PC-9 (cell line): ENCODE data around the gene KIDINS220.

ENCODE experiments used
- EZH2 ChIP-seq: fragments of 200-600 bp; sonication (generic); IDR thresholded peaks from 2 replicates; pipeline ENCODE4 v1.8.0; 2017; ENCODE audit warnings: antibody characterized with exemption, low read depth
- TF ChIP-seq, protein P1 (sequence below): fragments of 200-600 bp; sonication (generic); conservative IDR thresholded peaks from 2 replicates; pipeline ENCODE4 v1.6.1; 2017; ENCODE audit warnings: mixed run types, antibody characterized with exemption, mild to moderate bottlenecking, moderate library complexity

DNA sequence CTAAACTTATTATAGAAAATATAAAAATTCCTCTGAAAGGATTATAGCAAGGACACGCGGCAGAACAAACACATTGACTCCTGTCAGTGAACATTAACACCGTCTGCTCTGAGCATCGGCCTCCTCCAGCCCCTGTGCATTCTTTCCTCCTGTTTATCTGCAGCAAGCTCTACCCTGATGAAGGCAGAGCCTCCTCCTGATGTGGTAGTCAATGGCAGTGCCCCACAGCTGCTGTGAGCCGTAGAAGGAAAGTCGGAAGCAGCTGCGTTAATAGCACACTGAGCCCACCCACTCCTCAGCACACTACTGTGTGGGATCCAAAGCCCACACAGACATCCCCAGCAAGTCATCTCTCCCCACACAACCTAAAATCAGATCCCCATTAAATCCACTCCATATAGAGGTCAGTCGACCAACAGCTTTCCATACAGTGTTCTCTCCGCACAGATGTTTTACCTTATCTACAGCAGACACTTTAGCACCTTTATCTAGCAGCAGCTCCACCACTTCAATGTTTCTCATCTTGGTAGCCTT lies 41.0 kb downstream of the KIDINS220 start:
- TF ChIP-seq, protein P1, sequence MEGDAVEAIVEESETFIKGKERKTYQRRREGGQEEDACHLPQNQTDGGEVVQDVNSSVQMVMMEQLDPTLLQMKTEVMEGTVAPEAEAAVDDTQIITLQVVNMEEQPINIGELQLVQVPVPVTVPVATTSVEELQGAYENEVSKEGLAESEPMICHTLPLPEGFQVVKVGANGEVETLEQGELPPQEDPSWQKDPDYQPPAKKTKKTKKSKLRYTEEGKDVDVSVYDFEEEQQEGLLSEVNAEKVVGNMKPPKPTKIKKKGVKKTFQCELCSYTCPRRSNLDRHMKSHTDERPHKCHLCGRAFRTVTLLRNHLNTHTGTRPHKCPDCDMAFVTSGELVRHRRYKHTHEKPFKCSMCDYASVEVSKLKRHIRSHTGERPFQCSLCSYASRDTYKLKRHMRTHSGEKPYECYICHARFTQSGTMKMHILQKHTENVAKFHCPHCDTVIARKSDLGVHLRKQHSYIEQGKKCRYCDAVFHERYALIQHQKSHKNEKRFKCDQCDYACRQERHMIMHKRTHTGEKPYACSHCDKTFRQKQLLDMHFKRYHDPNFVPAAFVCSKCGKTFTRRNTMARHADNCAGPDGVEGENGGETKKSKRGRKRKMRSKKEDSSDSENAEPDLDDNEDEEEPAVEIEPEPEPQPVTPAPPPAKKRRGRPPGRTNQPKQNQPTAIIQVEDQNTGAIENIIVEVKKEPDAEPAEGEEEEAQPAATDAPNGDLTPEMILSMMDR: no peak
- no peak for TF ChIP-seq EZH2
